MM.1S (cell line): ENCODE measurements around the gene BCDIN3D.
"Not testable (repeated sequence)": the region's sequence is repeated elsewhere in the genome, so short reads cannot be mapped to it uniquely, and the experiment has no call there.

Experiments
- CTCF ChIP-seq: fragments of 300-600 bp; sonication (generic); IDR thresholded peaks from 2 replicates; pipeline ENCODE4 v1.5.1; 2016; ENCODE audit warnings: antibody characterized with exemption, low read length, mixed read lengths
- EZH2 ChIP-seq: fragments of 300-600 bp; sonication (generic); optimal IDR thresholded peaks from 2 replicates; pipeline ENCODE3; 2017; ENCODE audit warnings: low read depth, mild to moderate bottlenecking, antibody characterized with exemption, low read length, mixed read lengths
- EZH2phosphoT487 ChIP-seq: fragments of 300-600 bp; sonication (generic); IDR thresholded peaks from 2 replicates; pipeline ENCODE4 v1.6.1; 2018; ENCODE audit warnings: antibody characterized with exemption, low read length

GRCh38 chr12:49860921-49861320 lies 18.0 kb upstream of the BCDIN3D start:
- not testable (repeated sequence) for TF ChIP-seq CTCF, EZH2, EZH2phosphoT487
